Fibroblast of lung (primary cell): ENCODE results near the gene PARVG. TPM values are rescaled to one million over a fixed set of nuclear protein-coding genes. Genes with fewer than 3 reads are reported as not detected.

ENCODE experiments used
- DNase-seq, 2 donors: peaks; one replicate each; pipeline versions ENCODE4 v3.0.0 to v3.0.0-alpha.2; 2010; ENCODE audit warnings: low read depth in 2 of 2
- H2AFZ ChIP-seq: 2 replicates; pipeline ENCODE4 v1.5.1; 2012; ENCODE audit warnings: low read length, control low read depth, inconsistent platforms
- H3K27ac ChIP-seq: 2 replicates; pipeline ENCODE4 v1.5.1; 2011; ENCODE audit warnings: low read length, control low read depth; ENCODE audit not compliant: insufficient read depth
- H3K27me3 ChIP-seq: 2 replicates; pipeline ENCODE4 v1.5.1; 2011; ENCODE audit warnings: mild to moderate bottlenecking, low read length; ENCODE audit not compliant: control insufficient read depth, insufficient read depth
- H3K36me3 ChIP-seq: 2 replicates; pipeline ENCODE4 v1.5.1; 2011; ENCODE audit warnings: low read length; ENCODE audit not compliant: control insufficient read depth, insufficient read depth
- H3K4me1 ChIP-seq: 2 replicates; pipeline ENCODE4 v1.5.1; 2011; ENCODE audit warnings: low read length; ENCODE audit not compliant: control insufficient read depth, insufficient read depth; ENCODE audit errors: extremely low read depth
- H3K4me2 ChIP-seq: 2 replicates; pipeline ENCODE4 v1.5.1; 2011; ENCODE audit warnings: low read length, control low read depth; ENCODE audit not compliant: insufficient read depth; ENCODE audit errors: extremely low read depth
- H3K4me3 ChIP-seq, 4 experiments: fragments of 200-600 bp in 1 of 4; sonication (generic) in 1 of 4; replicated peaks in 1 of 4; 2 replicates each; pipeline ENCODE4 v1.5.1; 2011 to 2016; ENCODE audit warnings: low read length in 4 of 4, low read depth in 3 of 4, mild to moderate bottlenecking in 3 of 4, control low read depth in 2 of 4, inconsistent platforms in 1 of 4, mixed read lengths in 1 of 4; ENCODE audit not compliant: insufficient read depth in 1 of 4; ENCODE audit errors: control extremely low read depth in 1 of 4
- H3K79me2 ChIP-seq: 2 replicates; pipeline ENCODE4 v1.5.1; 2012; ENCODE audit warnings: mild to moderate bottlenecking, low read length, inconsistent platforms; ENCODE audit not compliant: control insufficient read depth, insufficient read depth
- H3K9ac ChIP-seq: 2 replicates; pipeline ENCODE4 v1.5.1; 2011; ENCODE audit warnings: mild to moderate bottlenecking, low read length, control low read depth; ENCODE audit not compliant: insufficient read depth
- H3K9me3 ChIP-seq: 2 replicates; pipeline ENCODE4 v1.5.1; 2012; ENCODE audit warnings: low read depth, low read length; ENCODE audit not compliant: control insufficient read depth, insufficient read depth
- H4K20me1 ChIP-seq: 2 replicates; pipeline ENCODE4 v1.5.1; 2011; ENCODE audit warnings: low read length; ENCODE audit not compliant: control insufficient read depth, insufficient read depth; ENCODE audit errors: extremely low read depth
- CTCF ChIP-seq, 2 donors: IDR thresholded peaks in 1 of 2; conservative IDR thresholded peaks in 1 of 2; 1 replicate in 1 of 2; 2 replicates in 1 of 2; pipeline ENCODE4 v1.5.1; 2011 to 2012; ENCODE audit warnings: low read length in 2 of 2, control low read depth in 1 of 2, inconsistent platforms in 1 of 2, low read depth in 1 of 2, mild to moderate bottlenecking in 1 of 2
- EZH2 ChIP-seq: IDR thresholded peaks from 2 replicates; pipeline ENCODE4 v1.5.1; 2012; ENCODE audit warnings: low read length, control low read depth, mild to moderate bottlenecking; ENCODE audit errors: missing control alignments
- polyA plus RNA-seq, 2 donors: library from polyadenylated mRNA; depleted of rRNA in 1 of 2; stranded (reverse) in 1 of 2; unstranded in 1 of 2; fragments of >200 nt; gene quantifications; 2 replicates each; pipeline ENCODE4 v1.2.1, GENCODE V29; 2011 to 2012; ENCODE audit warnings: missing spikeins in 1 of 2
- total RNA-seq: library from RNA; depleted of rRNA; stranded (reverse); fragments of >200 nt; gene quantifications from 2 replicates; pipeline ENCODE4 v1.2.1, GENCODE V29; 2014

The PARVG gene
- total and polyA plus RNA-seq, 2 donors (not counting 1 experiment from before 2014, with no cell fraction given) = not detected

- Histone ChIP-seq H3K4me2 (no peak overlapping the region), H3K27ac (no peak overlapping the region), H3K4me3 (no peak overlapping the region), H3K9me3 (no peaks in the 10 kb centered on the region), H3K9ac (no peak overlapping the region), H2AFZ (no peak overlapping the region), H3K36me3 (no peaks in the 10 kb centered on the region), H3K79me2 (no peaks in the 10 kb centered on the region), H3K27me3 (no peaks in the 10 kb centered on the region), H4K20me1 (no peaks in the 10 kb centered on the region), H3K4me1 (peaks cover 5% of the 10 kb centered on the region)
- DNase-seq = no peak
- no peak for TF ChIP-seq CTCF (conservative IDR thresholded peaks at IDR 0.05 in 1 of 2, IDR thresholded peaks at IDR 0.05 in 1 of 2; ENCODE audit: low read depth in 1 of 2, low read length in 2 of 2)
- TF ChIP-seq EZH2 = no peak
These were observed 22.5 kb downstream of the PARVG start for GRCh38 chr22:44203203-44203602.

- DNase-seq = no peak
- Histone ChIP-seq H3K9me3 (no peaks in the 10 kb centered on the region), H3K4me3 (no peak overlapping the region), H3K27me3 (peaks cover 4% of the 10 kb centered on the region), H3K4me1 (peaks cover 5% of the 10 kb centered on the region), H3K9ac (no peak overlapping the region), H2AFZ (no peak overlapping the region), H4K20me1 (no peaks in the 10 kb centered on the region), H3K27ac (no peak overlapping the region), H3K79me2 (no peaks in the 10 kb centered on the region), H3K36me3 (no peaks in the 10 kb centered on the region), H3K4me2 (no peak overlapping the region)
- TF ChIP-seq EZH2 = no peak
- TF ChIP-seq CTCF (conservative IDR thresholded peaks at IDR 0.05 in 1 of 2, IDR thresholded peaks at IDR 0.05 in 1 of 2; ENCODE audit: low read depth in 1 of 2, low read length in 2 of 2) = peak in 1 of 2 donors; percentile 2
These were observed 24.2 kb downstream of the PARVG start for GRCh38 chr22:44204739-44205515.

GRCh38 chr22:44205516-44206329 lies 25.0 kb downstream of the PARVG start:
- H3K4me2 ChIP-seq = no peak overlapping the region
- no peak for TF ChIP-seq EZH2
- TF ChIP-seq CTCF (conservative IDR thresholded peaks at IDR 0.05 in 1 of 2, IDR thresholded peaks at IDR 0.05 in 1 of 2; ENCODE audit: low read depth in 1 of 2, low read length in 2 of 2) = no peak
- H3K27me3 ChIP-seq = peaks cover 4% of the 10 kb centered on the region
- no peaks in the 10 kb centered on the region for H3K79me2 ChIP-seq
- DNase-seq = no peak
- H3K9ac ChIP-seq = no peak overlapping the region
- H3K9me3 ChIP-seq = no peaks in the 10 kb centered on the region
- no peak overlapping the region for H2AFZ ChIP-seq
- H3K4me3 ChIP-seq = no peak overlapping the region
- no peaks in the 10 kb centered on the region for H3K36me3 ChIP-seq
- H3K4me1 ChIP-seq = peaks cover 5% of the 10 kb centered on the region
- H4K20me1 ChIP-seq = no peaks in the 10 kb centered on the region
- H3K27ac ChIP-seq = no peak overlapping the region
